Central memory CD4-positive, alpha-beta T cell (primary cell): Measurements from ENCODE around the gene HPRT1.
A peak's percentile ranks its signal among the peaks of the same experiment; 100 is the strongest.

Experiments used
- DNase-seq: peaks from one replicate; pipeline ENCODE4 v3.0.0; 2022

HPRT1 gene

DNA sequence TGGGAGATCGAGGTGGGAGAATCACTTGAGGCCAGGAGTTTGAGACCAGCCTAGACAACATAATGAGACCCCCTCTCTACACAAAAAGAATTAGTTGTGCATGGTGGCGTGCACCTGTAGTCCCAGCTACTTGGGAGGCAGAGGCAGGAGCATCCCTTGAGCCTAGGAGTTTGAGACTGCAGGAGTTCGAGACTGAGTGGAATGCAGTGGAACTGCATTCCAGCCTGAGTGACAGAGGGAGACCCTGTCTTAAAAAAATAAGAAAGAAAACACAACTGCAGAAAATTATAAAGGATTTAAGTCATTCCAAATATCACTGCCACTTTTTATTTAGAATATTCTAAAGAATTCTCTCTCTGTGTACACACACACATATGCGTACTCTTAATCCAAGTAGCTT, 18.4 kb downstream of the HPRT1 start:
- no peak for DNase-seq

DNA sequence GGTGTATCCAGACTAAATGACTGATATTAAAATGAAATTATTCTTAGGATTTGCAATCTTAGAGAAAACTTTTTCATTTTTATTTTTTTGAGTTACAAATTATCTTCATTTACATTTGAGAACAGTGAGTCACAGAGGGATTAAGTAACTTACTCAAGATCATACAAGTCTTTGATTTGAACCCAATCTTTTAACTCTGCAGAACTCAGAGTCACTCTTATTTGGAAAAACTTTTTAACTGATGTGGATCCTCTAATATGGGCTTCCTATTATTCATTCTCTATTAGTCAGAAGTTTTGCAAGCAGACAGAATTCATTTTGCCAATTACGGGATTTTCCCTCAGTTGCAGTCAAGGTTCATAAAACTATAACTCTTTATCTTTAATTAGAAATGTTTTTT, 20.1 kb downstream of the HPRT1 start:
- DNase-seq, result no peak

DNA sequence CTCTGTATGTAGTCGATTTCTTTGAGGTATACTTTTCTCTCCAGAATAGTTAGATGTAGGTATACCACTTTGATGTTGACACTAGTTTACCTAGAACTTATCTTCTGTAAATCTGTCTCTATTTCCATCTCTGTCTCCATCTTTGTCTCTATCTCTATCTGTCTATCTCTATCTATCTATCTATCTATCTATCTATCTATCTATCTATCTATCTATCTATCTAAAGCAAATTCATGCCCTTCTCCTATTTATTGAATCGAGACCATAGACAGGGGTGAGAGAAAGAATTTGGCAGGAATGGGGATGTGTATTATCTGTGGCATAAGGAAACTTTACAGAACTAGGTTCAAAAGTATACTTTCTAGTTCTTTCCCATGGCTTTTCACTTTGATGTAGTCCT, 21.4 kb downstream of the HPRT1 start:
- no peak for DNase-seq

DNA sequence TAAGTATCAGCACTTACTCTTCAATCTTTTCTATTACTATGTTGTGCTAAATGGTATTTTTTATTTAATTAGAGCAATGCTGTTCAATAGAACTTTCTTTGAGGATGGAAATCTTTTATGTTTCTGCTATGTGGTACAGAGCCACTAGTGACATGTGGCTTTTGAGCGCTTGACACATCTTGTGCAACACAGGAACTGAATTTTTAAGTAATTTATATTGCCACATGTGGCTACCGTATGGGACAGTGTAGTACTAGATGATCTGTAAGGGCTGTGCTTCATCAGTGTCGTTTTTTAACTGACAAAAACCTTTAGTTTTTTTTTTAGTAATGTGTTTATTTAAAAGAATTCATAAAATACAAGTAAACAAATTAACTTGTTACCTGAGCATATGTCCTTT, 22.4 kb downstream of the HPRT1 start:
- no peak for DNase-seq

DNA sequence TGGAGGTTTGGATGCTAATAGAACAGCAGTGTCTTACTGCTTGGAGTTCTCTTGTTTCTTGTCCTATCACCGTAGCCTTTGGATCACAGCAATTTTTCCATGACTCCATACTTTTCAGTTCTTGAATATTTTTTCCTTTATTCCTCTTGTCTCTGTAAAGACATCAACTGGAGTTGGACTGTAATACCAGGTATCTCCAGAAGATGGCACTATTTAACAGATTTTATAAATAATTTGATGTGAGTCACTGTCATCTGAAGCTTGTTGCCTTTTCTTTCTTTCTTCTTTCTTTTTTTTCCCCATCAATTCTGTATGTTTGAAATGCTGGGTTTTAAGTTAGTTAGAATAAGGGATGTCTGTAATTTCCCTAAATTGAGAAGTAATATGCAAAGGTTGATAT, 24.1 kb downstream of the HPRT1 start:
- DNase-seq, result peak; percentile 21

DNA sequence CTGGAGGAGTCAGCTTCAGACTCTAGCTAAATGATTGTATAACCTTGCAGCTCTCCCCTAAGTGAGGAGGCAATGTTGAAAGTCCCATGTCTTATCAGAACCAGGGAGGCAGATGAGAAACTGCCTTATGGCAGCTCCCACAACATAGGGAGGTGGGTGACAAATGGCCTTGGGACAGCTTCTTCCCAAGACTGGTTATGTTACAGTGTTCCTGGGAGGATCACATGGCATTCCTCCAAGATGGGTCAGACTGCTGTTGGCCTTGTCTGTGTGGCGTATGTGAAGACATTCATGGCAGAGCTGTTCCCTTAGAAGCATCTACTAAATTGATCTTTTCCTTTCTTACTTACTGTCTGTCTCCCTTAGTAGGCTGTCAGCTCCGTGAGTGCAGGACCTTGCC, 42.0 kb downstream of the HPRT1 start:
- no peak for DNase-seq

DNA sequence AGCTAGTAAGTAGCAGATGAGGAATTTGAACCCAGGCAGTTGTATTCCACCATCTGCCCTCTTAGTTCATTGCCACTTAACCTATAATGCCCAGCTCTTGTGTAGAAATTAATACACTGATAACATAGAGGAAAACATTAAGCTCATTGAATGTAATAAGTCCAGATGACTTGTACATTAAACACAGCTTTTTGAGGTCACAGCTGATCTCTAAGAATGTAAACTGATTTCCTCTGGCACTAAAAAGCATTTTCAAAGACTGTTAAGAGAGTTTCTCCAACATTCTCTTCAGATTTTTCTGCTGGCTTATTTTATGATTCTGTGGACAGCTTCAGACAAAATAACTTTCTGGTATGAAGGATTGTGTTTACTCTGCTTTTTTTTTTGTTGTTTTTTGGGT, 42.7 kb downstream of the HPRT1 start:
- DNase-seq, result no peak

DNA sequence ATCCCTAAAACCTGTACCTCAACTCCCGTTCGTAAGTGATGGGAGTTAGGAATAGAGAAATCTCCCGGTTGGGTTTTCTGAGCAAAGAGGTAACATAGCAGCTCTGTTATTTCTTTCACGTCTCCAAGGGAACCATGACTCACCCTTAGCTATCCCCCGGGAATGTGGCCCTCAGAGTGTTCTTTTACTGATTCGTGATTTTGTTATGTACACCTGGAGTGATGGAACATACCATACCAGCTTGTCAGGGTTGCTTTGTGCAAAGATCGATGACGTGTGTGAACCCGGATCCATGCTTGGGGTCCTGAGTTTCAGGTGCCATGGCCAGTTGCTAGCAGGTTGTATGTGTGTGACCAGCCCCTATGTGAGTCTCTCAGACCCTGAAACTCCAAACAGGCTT, 52.6 kb downstream of the HPRT1 start:
- no peak for DNase-seq

DNA sequence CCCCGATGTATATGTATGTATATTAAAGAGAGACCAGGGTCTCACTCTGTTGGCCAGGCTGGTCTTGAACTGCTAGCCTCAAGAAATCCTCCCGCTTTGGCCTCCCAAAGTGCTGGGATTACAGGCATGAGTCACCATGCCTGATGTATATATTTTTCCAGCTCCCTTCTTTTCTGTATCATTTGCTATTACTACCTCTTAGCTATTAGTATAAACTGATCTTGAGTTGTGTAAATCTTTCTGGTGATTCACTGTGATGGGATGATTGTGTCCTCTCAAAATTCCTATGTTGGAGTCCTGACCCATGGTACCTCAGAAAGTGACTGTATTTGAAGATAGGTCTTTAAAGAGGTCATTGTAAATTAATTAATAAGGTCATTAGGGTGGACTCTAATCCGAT, 53.1 kb downstream of the HPRT1 start:
- DNase-seq, result no peak

DNA sequence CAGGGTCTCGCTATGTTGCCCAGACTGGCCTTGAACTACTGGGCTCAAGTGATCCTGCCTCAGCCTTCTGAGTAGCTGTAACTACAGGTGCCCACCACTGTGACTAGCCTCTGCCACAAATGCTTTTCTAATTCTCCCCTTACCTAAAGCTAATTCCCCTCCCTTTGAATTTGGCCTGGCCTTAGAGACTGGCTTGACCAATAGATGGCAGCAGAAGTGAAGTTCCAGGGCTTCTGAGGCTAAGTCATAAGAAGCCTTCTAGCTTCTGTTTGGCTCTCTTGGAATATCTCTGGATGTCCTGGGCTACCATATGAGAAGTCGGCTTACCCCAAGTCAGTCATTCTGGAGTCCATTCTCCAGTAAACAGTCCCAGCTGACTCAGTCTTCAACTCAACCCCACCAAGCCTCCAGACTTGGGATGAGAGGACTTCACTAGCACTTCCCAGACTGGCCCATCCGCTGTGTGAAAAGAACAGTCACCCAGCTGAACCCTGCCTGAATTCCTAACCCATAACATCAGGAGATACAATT, 61.0 kb downstream of the HPRT1 start:
- no peak for DNase-seq

DNA sequence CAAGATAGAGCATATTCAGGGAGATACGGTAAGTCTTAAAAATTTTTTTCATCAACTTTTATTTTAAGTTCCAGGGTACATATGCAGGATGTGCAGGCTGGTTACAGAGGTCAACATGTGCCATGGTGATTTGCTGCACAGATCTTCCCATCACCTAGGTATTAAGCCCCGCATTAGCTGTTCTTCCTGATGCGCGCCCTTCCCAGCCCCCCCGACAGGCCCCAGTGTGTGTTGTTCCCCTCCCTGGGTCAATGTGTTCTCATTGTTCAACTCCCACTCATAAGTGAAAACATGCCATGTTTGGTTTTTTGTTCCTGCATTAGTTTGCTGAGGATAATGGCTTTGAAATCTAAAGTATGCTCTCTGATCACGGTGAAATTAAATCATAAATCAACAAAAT, 64.2 kb downstream of the HPRT1 start:
- no peak for DNase-seq

DNA sequence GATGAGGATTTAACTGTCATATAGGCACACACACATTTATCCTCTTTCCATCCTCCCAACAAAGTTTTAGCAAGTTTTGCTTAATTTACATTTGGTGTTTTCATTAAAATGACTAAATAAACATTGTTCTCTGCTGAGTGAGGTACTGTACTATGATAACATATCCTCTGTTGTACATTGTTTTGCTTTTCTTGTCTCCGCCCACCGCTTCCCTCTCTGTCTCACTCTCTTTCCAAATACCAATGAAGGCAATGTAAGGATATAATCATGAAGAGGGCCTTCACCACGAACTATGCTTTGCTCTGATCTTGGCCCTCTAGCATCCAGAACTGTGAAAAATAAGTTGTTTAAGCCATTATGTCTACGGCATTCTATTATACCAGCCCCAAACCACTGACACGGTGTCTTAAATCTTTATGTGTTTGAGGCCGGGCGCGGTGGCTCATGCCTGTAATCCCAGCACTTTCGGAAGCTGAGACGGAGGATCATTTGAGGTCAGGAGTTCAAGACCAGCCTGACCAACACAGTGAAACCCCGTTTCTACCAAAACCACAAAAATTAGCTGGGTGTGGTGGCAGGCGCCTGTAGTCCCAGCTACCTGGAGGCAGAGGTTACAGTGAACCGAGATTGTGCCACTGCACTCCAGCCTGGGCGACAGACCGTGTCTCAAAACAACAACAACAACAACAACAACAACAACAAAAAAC, 65.3 kb downstream of the HPRT1 start:
- no peak for DNase-seq

DNA sequence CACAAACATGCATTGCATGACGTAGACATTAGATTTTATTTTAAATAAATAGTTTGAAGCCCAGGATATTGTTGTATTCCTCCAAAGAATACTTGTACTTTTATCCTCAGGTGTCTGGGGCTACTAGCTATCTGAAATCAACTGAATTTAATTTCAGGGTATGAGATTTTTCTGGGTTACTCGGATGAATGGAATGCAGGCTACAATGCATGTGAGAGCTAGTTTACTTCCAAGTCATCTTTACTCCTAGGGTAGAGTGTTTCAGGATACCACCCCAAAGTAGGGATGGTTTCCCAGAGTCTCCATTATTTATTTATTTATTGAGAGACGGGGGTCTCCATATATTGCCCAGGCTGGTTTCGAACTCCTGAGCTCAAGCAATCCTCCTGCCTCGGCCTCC, 66.4 kb downstream of the HPRT1 start:
- no peak for DNase-seq

DNA sequence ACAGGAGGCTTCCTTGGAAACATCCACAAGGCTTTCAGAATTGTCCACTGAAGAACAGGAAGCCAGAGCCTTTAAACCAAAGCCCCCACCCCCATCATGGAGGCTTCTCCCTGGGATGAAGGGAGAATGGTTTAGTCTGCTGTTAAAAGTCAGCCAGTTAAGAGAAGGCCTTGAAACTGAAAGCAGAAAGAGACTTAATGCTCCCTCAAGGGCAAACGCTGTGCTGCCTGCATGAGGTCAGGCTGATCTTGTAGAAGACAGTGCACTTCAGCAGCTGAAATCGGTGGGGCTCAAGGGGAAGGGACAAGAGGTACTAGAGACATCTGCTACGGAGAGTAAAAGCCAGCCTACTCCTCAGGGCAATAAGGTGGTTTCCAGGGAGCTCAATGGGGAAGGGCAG, 69.0 kb downstream of the HPRT1 start:
- no peak for DNase-seq

DNA sequence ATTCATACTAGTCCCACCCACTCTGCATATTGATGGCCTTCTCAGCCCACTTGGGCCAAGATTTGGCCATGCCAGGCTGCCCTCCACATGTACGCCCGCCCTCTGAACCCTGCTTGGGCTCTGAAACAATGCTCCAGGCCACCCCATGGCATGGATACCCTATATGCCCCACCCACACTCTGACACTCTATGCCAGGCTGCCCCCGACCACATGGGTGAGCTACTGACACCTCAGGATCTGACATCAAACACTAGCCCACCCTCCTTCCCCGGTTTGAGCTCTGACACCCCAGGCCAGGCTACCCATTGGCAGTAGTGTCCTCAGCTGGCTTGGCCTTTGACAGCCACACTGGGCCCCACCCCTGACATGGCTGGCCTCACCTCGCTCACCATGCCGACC, 69.5 kb downstream of the HPRT1 start:
- DNase-seq, result no peak

DNA sequence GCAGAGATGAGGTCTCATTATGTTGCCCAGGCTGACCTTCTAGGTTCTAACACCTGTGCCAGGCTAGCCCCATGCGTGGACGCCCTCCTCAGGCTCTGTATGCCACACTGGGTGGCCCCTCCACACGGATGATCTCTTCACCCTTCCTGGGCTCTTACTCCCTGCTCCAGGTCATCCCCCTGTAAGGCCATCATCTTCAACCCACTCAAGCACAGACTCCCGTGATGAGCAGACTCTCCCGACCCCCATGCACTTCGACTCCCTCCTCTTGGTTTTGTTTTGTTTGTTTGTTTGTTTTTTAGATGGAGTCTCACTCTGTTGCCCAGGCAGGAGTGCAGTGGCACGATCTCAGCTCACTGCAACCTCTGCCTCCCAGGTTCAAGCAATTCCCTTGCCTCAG, 70.9 kb downstream of the HPRT1 start:
- no peak for DNase-seq

DNA sequence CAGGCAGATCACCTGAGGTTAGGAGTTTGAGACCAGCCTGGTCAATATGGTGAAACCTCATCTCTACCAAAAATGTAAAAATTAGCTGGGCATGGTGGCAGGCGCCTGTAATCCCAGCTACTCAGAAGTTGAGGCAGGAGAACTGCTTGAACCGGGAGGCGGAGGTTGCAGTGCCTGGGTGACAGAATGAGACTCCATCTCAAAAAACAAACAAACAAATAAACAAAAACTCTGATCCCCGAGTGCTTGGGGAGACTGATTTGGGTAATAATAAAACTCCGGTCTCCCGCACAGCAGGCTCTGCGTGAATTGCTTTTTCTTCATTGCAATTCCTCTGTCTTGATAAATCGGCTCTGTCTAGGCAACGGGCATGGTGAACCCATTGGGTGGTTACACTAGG, 73.4 kb downstream of the HPRT1 start:
- no peak for DNase-seq

DNA sequence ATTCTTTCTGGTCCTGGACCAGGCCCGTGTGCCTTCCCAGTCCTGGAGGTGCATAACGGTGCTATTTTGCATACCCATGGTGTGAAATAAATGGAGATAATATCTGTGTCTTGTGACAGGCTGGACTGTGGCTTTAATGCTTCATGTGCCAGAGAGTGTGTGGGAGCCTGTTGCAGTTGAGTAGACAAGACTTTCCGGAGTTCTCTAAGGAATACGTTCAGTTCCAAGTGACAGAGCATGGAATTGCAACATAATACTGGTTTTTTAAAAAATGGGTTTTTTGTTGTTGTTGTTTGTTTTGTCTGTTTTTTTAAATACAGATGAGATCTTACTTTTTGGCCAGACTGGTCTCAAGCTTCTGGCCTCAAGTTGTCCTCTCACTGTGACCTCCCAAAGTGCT, 74.0 kb downstream of the HPRT1 start:
- DNase-seq, result no peak

DNA sequence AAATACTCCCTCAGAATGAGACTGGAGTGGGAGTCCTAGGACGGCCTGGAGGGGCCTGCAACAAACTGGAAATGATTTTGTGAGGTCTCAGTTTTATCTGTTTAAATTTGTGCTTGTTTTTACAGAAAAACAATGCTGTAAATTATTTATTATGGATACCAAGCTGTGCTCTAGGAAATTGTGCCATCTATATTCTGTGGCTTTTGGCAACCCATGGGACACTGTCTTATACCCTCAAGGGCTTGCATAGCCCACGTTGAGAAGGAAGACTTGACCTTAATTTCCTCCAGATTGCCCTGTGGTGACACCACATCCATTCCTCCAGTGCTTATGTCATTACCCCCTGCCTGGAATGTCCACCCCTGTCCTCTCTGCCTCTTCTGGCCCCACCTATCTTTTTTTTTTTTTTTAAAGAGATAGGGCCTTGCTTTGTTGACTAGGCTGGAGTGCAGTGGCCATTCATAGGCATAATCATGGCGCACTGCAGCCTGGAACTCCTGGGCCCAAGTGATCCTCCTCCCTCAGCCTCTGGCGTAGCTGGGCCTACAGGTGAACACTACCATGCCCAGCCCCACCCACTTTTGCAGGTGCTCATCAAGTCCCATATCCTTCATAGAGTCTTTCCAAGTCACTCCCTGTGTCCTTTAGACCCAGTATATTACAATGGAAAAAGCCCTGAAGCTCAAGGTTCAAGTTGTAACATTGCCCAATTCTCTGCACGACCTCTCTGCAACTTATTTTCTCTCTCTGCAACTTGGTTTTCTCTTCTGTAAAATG, 77.4 kb downstream of the HPRT1 start:
- no peak for DNase-seq

DNA sequence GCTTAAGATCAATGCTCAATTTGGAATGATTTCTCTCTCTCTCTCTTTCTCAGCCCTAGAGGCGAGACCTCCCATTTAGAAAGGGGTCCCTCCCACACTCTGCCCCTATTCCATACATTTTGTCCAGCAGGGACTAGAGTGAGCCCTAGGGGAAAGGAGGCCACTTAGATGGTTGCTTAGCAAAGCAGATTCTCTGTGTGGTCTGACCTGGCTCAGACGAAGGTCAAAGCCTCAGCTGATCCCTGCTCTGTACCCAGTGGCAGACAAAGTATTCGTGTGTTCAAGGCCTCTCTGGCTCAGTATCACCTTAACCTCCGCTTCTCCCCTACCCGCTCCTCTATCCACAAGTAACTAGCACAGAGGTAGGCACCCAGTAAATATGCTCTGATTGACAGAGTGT, 78.4 kb downstream of the HPRT1 start:
- DNase-seq, result no peak

DNA sequence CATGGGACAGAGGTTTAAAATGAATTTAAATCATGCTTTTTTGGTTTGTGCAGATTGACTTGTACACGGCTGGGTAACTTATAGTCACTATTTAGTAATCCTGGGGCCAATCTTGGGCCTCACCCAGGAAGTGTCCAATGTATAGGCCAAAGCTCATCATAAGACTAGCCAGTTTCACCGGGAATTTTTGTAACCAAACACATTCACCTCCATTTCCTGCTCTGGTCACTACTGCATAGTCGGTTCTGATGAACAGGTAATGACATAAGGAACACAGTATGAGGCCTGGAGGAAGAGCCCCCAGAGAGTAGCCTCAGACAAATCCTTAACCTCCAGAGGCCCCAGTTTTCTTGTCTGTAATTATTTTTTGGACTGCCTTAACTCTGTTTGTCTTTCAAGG, 81.9 kb downstream of the HPRT1 start:
- no peak for DNase-seq

DNA sequence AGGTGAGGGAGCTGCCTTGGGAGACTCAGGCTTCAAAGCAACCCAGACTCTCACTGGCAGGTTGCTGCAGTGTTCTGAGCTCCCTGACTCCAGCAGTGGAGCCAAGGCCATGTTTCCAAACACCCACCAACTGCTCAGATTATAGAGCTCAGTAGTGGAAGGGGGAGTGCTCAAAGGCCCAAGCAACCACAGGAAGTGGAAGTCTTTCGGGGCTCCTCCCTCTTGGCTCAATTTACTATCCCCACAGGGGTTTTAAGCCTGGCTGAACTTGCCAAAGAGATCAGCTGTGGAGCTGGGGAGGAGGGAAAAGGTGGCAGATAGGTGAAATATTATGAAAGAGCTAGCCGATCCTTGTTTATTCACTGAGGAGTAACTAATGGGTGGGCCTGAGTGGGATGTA, 82.5 kb downstream of the HPRT1 start:
- no peak for DNase-seq

DNA sequence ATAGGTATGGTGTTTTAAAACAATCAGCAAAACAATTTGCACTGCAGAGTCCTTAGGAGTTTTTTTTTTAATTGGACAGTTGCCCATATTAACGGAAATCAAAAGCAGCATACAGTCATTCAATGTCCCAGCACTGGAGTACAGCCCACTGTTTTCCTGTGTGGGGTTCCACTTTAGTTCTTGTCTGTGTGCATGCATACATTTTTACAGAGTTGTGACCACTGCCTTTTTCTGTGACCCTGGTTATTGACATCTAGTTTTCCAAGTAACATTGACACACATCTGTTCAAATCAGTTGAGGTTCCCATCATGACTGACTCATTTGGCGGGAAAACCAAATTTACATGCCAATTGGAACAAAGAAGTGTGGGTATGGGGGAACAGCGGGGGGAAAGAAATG, 83.3 kb downstream of the HPRT1 start:
- no peak for DNase-seq

DNA sequence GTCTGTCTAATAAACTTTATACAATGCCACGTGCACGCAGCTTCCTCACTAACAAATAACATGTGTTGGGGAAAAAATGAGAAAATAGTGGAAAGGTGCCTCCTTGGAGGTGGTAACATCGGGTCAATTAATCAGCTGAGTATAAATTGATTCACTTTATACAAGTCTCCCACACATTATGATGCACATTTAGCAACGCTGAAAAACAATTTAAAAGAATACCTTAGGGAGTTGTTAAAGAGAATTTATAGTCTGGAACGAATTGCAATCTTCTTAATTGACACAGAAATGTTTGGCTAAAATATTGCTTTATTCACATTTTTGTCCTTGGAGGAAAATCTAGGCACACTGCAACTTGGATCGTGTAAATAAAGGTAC, 84.2 kb downstream of the HPRT1 start:
- DNase-seq, result no peak
